Measurements from ENCODE around the gene WDR82.

DNA sequence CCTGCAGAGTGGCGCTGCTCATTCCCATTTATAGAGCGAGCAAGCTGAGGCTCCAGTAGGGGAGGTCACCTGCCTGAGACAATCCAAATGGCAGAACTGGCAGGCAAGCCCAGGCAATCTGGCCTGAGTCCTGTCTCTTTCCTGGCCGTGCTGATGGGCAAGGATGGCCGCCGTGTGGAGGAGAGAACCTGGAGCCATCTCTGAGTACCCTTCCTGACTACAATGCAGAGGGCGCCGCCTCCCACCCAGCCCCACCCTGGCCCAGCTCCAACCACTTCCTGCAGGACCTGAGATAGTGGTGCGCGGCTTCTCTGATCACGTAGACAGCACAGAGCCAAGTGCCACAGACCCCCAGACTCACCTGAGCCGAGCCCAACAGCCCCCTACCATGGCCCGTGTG, 60.0 kb downstream of the WDR82 start:
- TF ChIP-seq, protein P1, sequence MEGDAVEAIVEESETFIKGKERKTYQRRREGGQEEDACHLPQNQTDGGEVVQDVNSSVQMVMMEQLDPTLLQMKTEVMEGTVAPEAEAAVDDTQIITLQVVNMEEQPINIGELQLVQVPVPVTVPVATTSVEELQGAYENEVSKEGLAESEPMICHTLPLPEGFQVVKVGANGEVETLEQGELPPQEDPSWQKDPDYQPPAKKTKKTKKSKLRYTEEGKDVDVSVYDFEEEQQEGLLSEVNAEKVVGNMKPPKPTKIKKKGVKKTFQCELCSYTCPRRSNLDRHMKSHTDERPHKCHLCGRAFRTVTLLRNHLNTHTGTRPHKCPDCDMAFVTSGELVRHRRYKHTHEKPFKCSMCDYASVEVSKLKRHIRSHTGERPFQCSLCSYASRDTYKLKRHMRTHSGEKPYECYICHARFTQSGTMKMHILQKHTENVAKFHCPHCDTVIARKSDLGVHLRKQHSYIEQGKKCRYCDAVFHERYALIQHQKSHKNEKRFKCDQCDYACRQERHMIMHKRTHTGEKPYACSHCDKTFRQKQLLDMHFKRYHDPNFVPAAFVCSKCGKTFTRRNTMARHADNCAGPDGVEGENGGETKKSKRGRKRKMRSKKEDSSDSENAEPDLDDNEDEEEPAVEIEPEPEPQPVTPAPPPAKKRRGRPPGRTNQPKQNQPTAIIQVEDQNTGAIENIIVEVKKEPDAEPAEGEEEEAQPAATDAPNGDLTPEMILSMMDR (conservative IDR thresholded peaks at IDR 0.05 in 1 of 2, IDR thresholded peaks at IDR 0.05 in 1 of 2; ENCODE audit: extremely low read depth in 1 of 2, insufficient read depth in 1 of 2, low read depth in 1 of 2, low read length in 2 of 2) = no peak
- TF ChIP-seq EZH2 (IDR thresholded peaks at IDR 0.05; ENCODE audit: borderline replicate concordance, low read length) = no peak

Measured in mammary epithelial cell (primary cell).